ENCODE measurements around the gene WIPI1. TPM values are rescaled to one million over a fixed set of nuclear protein-coding genes. Genes with fewer than 3 reads are reported as not detected.

The WIPI1 gene
- total RNA-seq, 1 experiment from 2014 or later, result 19.8 TPM

DNA sequence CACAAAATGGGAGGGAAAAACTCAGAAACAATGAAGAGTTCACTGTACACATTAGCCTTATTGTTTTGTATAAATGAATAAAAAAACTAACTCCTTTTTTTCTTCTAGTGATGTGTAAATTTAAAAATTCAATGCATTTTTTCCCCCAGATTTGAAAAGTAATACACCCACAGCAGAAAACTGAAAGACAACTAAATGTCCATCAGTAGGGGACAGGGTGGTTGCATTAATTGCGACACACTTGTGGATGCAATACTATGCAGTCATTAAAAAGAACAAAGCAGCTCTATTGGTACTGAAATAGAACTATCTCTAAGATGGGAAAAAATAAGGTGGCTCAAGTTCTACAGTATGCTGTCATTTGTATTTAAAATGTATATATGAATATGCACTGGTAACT is 13.7 kb upstream of the WIPI1 start:
- H3K36me3 ChIP-seq (ENCODE audit: control insufficient read depth, insufficient read depth, low read length), result no peaks in the 10 kb centered on the region
- ChIA-PET CTCF (no interaction called here), POLR2A (no interaction called here)
- intact Hi-C loops (cut with micrococcal nuclease; ENCODE audit: unreplicated experiment), result no loop called here
- no TSS peak for BruUV-seq (replicated peaks)
- no peaks in the 10 kb centered on the region for H3K9me3 ChIP-seq (ENCODE audit: control insufficient read depth, insufficient read depth, low read depth, low read length)
- H3K27me3 ChIP-seq (ENCODE audit: control insufficient read depth, insufficient read depth, low read length), result no peaks in the 10 kb centered on the region
- no peak overlapping the region for H3K27ac ChIP-seq (ENCODE audit: low read length)
- DNase-seq (ENCODE audit: low read depth, low spot score), result no peak
- H3K4me3 ChIP-seq (ENCODE audit: low read depth in 2 of 2, low read length in 2 of 2), result no peak overlapping the region
- in situ Hi-C loops (cut with HindIII; ENCODE audit: low pct_unique_long_range_greater_than_20kb, low sequenced_read_pairs), result no loop called here
- no peak for ATAC-seq
- H3K4me1 ChIP-seq (ENCODE audit: control insufficient read depth, insufficient read depth, low read length), result no peaks in the 10 kb centered on the region
- TF ChIP-seq, protein P1, sequence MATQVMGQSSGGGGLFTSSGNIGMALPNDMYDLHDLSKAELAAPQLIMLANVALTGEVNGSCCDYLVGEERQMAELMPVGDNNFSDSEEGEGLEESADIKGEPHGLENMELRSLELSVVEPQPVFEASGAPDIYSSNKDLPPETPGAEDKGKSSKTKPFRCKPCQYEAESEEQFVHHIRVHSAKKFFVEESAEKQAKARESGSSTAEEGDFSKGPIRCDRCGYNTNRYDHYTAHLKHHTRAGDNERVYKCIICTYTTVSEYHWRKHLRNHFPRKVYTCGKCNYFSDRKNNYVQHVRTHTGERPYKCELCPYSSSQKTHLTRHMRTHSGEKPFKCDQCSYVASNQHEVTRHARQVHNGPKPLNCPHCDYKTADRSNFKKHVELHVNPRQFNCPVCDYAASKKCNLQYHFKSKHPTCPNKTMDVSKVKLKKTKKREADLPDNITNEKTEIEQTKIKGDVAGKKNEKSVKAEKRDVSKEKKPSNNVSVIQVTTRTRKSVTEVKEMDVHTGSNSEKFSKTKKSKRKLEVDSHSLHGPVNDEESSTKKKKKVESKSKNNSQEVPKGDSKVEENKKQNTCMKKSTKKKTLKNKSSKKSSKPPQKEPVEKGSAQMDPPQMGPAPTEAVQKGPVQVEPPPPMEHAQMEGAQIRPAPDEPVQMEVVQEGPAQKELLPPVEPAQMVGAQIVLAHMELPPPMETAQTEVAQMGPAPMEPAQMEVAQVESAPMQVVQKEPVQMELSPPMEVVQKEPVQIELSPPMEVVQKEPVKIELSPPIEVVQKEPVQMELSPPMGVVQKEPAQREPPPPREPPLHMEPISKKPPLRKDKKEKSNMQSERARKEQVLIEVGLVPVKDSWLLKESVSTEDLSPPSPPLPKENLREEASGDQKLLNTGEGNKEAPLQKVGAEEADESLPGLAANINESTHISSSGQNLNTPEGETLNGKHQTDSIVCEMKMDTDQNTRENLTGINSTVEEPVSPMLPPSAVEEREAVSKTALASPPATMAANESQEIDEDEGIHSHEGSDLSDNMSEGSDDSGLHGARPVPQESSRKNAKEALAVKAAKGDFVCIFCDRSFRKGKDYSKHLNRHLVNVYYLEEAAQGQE (IDR thresholded peaks at IDR 0.05; ENCODE audit: insufficient read depth in 1 of 2, low read depth in 2 of 2, low read length in 1 of 2), result no peak
- TF ChIP-seq TCF7L2 (IDR thresholded peaks at IDR 0.05; ENCODE audit: low read depth, low read length), result no peak

DNA sequence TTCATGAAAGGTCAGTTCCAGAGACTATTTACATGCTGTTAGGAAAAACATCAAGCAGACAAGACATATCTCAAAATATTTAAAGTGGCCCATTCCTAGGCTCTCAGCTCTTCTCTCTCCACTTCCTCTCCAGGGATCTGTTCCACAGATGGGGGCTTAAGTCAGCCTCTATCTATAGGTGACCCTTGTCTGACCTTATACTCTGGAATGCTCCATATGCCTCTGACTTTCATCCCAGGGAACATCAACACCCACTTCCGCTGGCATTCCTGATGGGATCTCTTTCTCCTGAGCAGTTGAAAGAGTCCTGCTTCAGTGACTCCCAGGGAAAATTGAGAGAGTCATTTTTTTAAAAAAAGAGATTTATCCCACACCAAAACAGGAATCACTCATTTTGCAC is 11.5 kb upstream of the WIPI1 start:
- POLR2A ChIA-PET, result no interaction called here
- Histone ChIP-seq H3K4me3 (ENCODE audit: low read depth in 2 of 2, low read length in 2 of 2) (no peak overlapping the region), H3K36me3 (ENCODE audit: control insufficient read depth, insufficient read depth, low read length) (no peaks in the 10 kb centered on the region), H3K27me3 (ENCODE audit: control insufficient read depth, insufficient read depth, low read length) (no peaks in the 10 kb centered on the region), H3K9me3 (ENCODE audit: control insufficient read depth, insufficient read depth, low read depth, low read length) (no peaks in the 10 kb centered on the region), H3K4me1 (ENCODE audit: control insufficient read depth, insufficient read depth, low read length) (no peaks in the 10 kb centered on the region), H3K27ac (ENCODE audit: low read length) (no peak overlapping the region)
- ATAC-seq (no peak), DNase-seq (ENCODE audit: low read depth, low spot score) (no peak)
- TF ChIP-seq, protein P2, sequence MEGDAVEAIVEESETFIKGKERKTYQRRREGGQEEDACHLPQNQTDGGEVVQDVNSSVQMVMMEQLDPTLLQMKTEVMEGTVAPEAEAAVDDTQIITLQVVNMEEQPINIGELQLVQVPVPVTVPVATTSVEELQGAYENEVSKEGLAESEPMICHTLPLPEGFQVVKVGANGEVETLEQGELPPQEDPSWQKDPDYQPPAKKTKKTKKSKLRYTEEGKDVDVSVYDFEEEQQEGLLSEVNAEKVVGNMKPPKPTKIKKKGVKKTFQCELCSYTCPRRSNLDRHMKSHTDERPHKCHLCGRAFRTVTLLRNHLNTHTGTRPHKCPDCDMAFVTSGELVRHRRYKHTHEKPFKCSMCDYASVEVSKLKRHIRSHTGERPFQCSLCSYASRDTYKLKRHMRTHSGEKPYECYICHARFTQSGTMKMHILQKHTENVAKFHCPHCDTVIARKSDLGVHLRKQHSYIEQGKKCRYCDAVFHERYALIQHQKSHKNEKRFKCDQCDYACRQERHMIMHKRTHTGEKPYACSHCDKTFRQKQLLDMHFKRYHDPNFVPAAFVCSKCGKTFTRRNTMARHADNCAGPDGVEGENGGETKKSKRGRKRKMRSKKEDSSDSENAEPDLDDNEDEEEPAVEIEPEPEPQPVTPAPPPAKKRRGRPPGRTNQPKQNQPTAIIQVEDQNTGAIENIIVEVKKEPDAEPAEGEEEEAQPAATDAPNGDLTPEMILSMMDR (IDR thresholded peaks at IDR 0.05), result no peak
- TF ChIP-seq POLR2AphosphoS5 (IDR thresholded peaks at IDR 0.05; ENCODE audit: low read depth, low read length), result no peak
- TF ChIP-seq TCF7L2 (IDR thresholded peaks at IDR 0.05; ENCODE audit: low read depth, low read length), result no peak
- in situ Hi-C loops (cut with HindIII; ENCODE audit: low pct_unique_long_range_greater_than_20kb, low sequenced_read_pairs) (no loop called here), intact Hi-C loops (cut with micrococcal nuclease; ENCODE audit: unreplicated experiment) (loop anchor here (10.0 kb wide), 4 partner anchors 286 to 504 kb away; no protein-coding TSS in a partner anchor)
- no TSS peak for BruUV-seq (replicated peaks)
- CTCF ChIA-PET, result interaction anchor here (0.6 to 0.7 kb wide), 2 partner anchors 11 to 221 kb away, joined by 3 to 4 read pairs; no protein-coding TSS in a partner anchor

DNA sequence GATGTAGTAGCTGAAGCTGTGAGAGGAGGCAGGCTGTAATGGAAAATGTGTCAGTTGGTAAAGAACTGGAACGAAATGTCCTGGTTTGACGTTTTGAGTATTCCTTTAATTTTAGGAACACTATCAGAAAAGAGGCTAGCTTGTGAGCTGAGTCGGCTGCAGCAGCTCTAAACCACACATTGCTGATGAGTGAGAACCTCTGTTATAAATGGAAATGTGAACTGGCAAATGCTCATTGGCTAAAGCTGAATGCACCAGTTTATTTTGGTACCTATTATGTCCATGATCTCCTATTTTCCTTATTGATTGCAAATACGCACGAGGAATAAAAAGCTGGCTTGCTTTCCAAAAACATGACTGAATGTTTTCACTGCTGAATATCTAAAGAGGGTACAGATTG is 11.0 kb upstream of the WIPI1 start:
- no peak for TF ChIP-seq POLR2AphosphoS5 (IDR thresholded peaks at IDR 0.05; ENCODE audit: low read depth, low read length)
- no peak overlapping the region for H3K27ac ChIP-seq (ENCODE audit: low read length)
- no peaks in the 10 kb centered on the region for H3K27me3 ChIP-seq (ENCODE audit: control insufficient read depth, insufficient read depth, low read length)
- no peak for DNase-seq (ENCODE audit: low read depth, low spot score)
- in situ Hi-C loops (cut with HindIII; ENCODE audit: low pct_unique_long_range_greater_than_20kb, low sequenced_read_pairs), result no loop called here
- H3K36me3 ChIP-seq (ENCODE audit: control insufficient read depth, insufficient read depth, low read length), result no peaks in the 10 kb centered on the region
- H3K9me3 ChIP-seq (ENCODE audit: control insufficient read depth, insufficient read depth, low read depth, low read length), result no peaks in the 10 kb centered on the region
- no TSS peak for BruUV-seq (replicated peaks)
- no peak for ATAC-seq
- intact Hi-C loops (cut with micrococcal nuclease; ENCODE audit: unreplicated experiment), result loop anchor here (10.0 kb wide), 4 partner anchors 286 to 504 kb away; no protein-coding TSS in a partner anchor
- ChIA-PET CTCF (interaction anchor here (0.6 kb wide), 1 partner anchor 10 kb away, joined by 4 read pairs; no protein-coding TSS in a partner anchor), POLR2A (interaction anchor here (0.7 kb wide), 1 partner anchor 1025 kb away, joined by 3 read pairs; no protein-coding TSS in a partner anchor)
- H3K4me3 ChIP-seq (ENCODE audit: low read depth in 2 of 2, low read length in 2 of 2), result no peak overlapping the region
- no peaks in the 10 kb centered on the region; the same call in 1 of the 2 replicates for H3K4me1 ChIP-seq (ENCODE audit: control insufficient read depth, insufficient read depth, low read length)

All from Panc1 (cell line).